GM12892 (cell line): Measurements from ENCODE around the gene PER3.

Source experiments
- POLR2A ChIP-seq: IDR thresholded peaks from 2 replicates; pipeline ENCODE4 v1.6.1; 2011; ENCODE audit warnings: low read depth, low read length, control low read depth
- POLR2AphosphoS5 ChIP-seq: IDR thresholded peaks from 2 replicates; pipeline ENCODE4 v1.6.1; 2011; ENCODE audit warnings: low read depth, low read length, control low read depth
- TAF1 ChIP-seq: IDR thresholded peaks from 2 replicates; pipeline ENCODE4 v1.6.1; 2011; ENCODE audit warnings: low read depth, mild to moderate bottlenecking, control low read depth, low read length, borderline replicate concordance

DNA sequence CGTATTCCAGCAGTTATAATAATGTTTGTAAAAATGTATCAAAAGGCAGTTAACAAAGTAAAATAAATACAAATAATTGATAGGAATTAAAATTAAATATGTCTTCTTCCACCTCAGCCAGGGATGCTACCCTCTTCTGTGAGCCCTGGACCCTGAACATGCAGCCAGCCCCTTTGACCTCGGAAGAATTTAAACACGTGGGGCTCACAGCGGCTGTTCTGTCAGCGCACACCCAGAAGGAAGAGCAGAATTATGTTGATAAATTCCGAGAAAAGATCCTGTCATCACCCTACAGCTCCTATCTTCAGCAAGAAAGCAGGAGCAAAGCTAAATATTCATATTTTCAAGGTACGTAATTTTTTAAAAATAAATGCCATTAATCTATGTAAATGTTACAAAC is 42.3 kb downstream of the PER3 start:
- no peak for TF ChIP-seq POLR2AphosphoS5
- TF ChIP-seq POLR2A = no peak
- no peak for TF ChIP-seq TAF1
